PC-3 (cell line): ENCODE results near the gene CHST14. TPM values are rescaled to one million over a fixed set of nuclear protein-coding genes. Genes with fewer than 3 reads are reported as not detected.
A peak's percentile ranks its signal among the peaks of the same experiment; 100 is the strongest.

Experiments used
- ATAC-seq: fragments of 200-7000 bp; cut with Tn5 transposase; 2 replicates; pipeline ENCODE4 v1.9.1; 2020; ENCODE audit warnings: mild to moderate bottlenecking, moderate library complexity
- BruUV-seq: library from RNA; stranded (reverse); fragments of 400-500 nt; replicated peaks from 2 replicates; lab custom pipeline; 2021; lab: Mats Ljungman, UMichigan
- CTCF ChIA-PET: fragments of 300-600 bp; sonication (Branson Sonifier 250); formaldehyde crosslinking; loops from one replicate; lab custom pipeline; 2022; ENCODE audit warnings: antibody characterized with exemption; lab: Charles Lee
- POLR2A ChIA-PET: fragments of 300-600 bp; sonication (Branson Sonifier 250); formaldehyde crosslinking; loops from one replicate; lab custom pipeline; 2022; ENCODE audit warnings: antibody characterized with exemption; ENCODE audit not compliant: unreplicated experiment; lab: Charles Lee
- DNase-seq: peaks from one replicate; pipeline ENCODE4 v3.0.0-alpha.2; 2015
- H2AFZ ChIP-seq: fragments of 300-600 bp; sonication (generic); 2 replicates; pipeline ENCODE4 v1.6.0; 2016; ENCODE audit warnings: antibody characterized with exemption, low read length
- H3F3A ChIP-seq: fragments of 300-600 bp; sonication (generic); one replicate; pipeline ENCODE4 v1.6.0; 2017; ENCODE audit warnings: antibody characterized with exemption, low read length, control low read depth, mild to moderate bottlenecking; ENCODE audit not compliant: unreplicated experiment
- H3K27ac ChIP-seq: fragments of 300-600 bp; sonication (generic); 2 replicates; pipeline ENCODE4 v1.5.1; 2016; ENCODE audit warnings: mild to moderate bottlenecking, low read length
- H3K27me3 ChIP-seq: fragments of 300-600 bp; sonication (generic); 2 replicates; pipeline ENCODE4 v1.6.1; 2016; ENCODE audit warnings: low read length, mixed read lengths
- H3K36me3 ChIP-seq: fragments of 300-600 bp; sonication (generic); 2 replicates; pipeline ENCODE4 v1.6.1; 2016; ENCODE audit warnings: low read depth, mixed run types, low read length, mixed read lengths
- H3K4me1 ChIP-seq: fragments of 300-600 bp; sonication (generic); 2 replicates; pipeline ENCODE4 v1.5.1; 2016; ENCODE audit warnings: low read length; ENCODE audit not compliant: insufficient read depth
- H3K4me2 ChIP-seq: fragments of 300-600 bp; sonication (generic); 2 replicates; pipeline ENCODE4 v1.6.0; 2016; ENCODE audit warnings: low read length
- H3K4me3 ChIP-seq: fragments of 300-600 bp; sonication (generic); 2 replicates; pipeline ENCODE4 v1.5.1; 2016; ENCODE audit warnings: mild to moderate bottlenecking, low read length, mixed read lengths
- H3K79me2 ChIP-seq: fragments of 300-600 bp; sonication (generic); 2 replicates; pipeline ENCODE4 v1.6.1; 2017; ENCODE audit warnings: low read length, mixed read lengths
- H3K9ac ChIP-seq: fragments of 300-600 bp; sonication (generic); 2 replicates; pipeline ENCODE4 v1.6.0; 2016; ENCODE audit warnings: mild to moderate bottlenecking, low read length
- H3K9me2 ChIP-seq: fragments of 300-600 bp; sonication (generic); replicated peaks from 2 replicates; pipeline ENCODE4 v1.6.1; 2016; ENCODE audit warnings: mixed run types, low read length, mixed read lengths
- H3K9me3 ChIP-seq: fragments of 300-600 bp; sonication (generic); 2 replicates; pipeline ENCODE4 v1.6.1; 2016; ENCODE audit warnings: low read length, mixed read lengths
- H4K20me1 ChIP-seq: fragments of 300-600 bp; sonication (generic); 2 replicates; pipeline ENCODE4 v1.6.1; 2016; ENCODE audit warnings: low read length, mixed read lengths
- CTCF ChIP-seq: fragments of 300-600 bp; sonication (generic); conservative IDR thresholded peaks from 2 replicates; pipeline ENCODE4 v1.5.1; 2017; ENCODE audit warnings: antibody characterized with exemption, low read depth, mild to moderate bottlenecking, low read length
- EZH2 ChIP-seq: fragments of 300-600 bp; sonication (generic); IDR thresholded peaks from one replicate; pipeline ENCODE4 v1.6.1; 2017; ENCODE audit warnings: antibody characterized with exemption, mild to moderate bottlenecking, low read length; ENCODE audit not compliant: unreplicated experiment
- EZH2phosphoT487 ChIP-seq: fragments of 300-600 bp; sonication (generic); IDR thresholded peaks from 2 replicates; pipeline ENCODE4 v1.6.1; 2018; ENCODE audit warnings: mild to moderate bottlenecking, antibody characterized with exemption, low read length, borderline replicate concordance
- intact Hi-C: fragments of 100-400 bp; cut with micrococcal nuclease; formaldehyde crosslinking; loops from 2 replicates; pipeline ENCODE4 v1.9.0; 2023
- total RNA-seq: library from RNA; depleted of rRNA; stranded (reverse); fragments of >200 nt; gene quantifications from 2 replicates; pipeline ENCODE4 v1.2.3, GENCODE V29; 2014

CHST14 gene
- total RNA-seq, 1 experiment from 2014 or later = 13.0 TPM

- ATAC-seq = peak; percentile 6
Measured at GRCh38 chr15:40511093-40511471, 40.3 kb downstream of the CHST14 start.

GRCh38 chr15:40511472-40512133 is 40.8 kb downstream of the CHST14 start:
- intact Hi-C loops = loop anchor here (10.0 kb wide), 1 partner anchor 163 kb away; no protein-coding TSS in a partner anchor
- no peaks in the 10 kb centered on the region for H3K79me2 ChIP-seq
- no peak for TF ChIP-seq CTCF
- no peak for TF ChIP-seq EZH2phosphoT487
- no peak for TF ChIP-seq EZH2
- POLR2A ChIA-PET = no interaction called here
- peak overlapping the region; percentile 50 for H3K9ac ChIP-seq
- H3K4me3 ChIP-seq = peak overlapping the region; percentile 67
- H4K20me1 ChIP-seq = no peaks in the 10 kb centered on the region
- H3K4me2 ChIP-seq = peak overlapping the region; percentile 93
- H3F3A ChIP-seq = no peaks in the 10 kb centered on the region
- CTCF ChIA-PET = no interaction called here
- no peaks in the 10 kb centered on the region for H3K9me2 ChIP-seq
- peaks cover 14% of the 10 kb centered on the region for H3K4me1 ChIP-seq
- peak; percentile 70 for ATAC-seq
- BruUV-seq = no TSS peak
- peak overlapping the region; percentile 87 for H2AFZ ChIP-seq
- no peaks in the 10 kb centered on the region for H3K36me3 ChIP-seq
- no peaks in the 10 kb centered on the region for H3K9me3 ChIP-seq
- no peaks in the 10 kb centered on the region for H3K27me3 ChIP-seq
- no peak overlapping the region for H3K27ac ChIP-seq
- peak; percentile 72 for DNase-seq

More at GRCh38 chr15:40511093-40511471, 40.3 kb downstream of the CHST14 start:
- Histone ChIP-seq H3K27me3 (no peaks in the 10 kb centered on the region), H3K27ac (no peak overlapping the region), H3K4me2 (peak overlapping the region; percentile 93), H3K79me2 (no peaks in the 10 kb centered on the region), H3K4me3 (peak overlapping the region; percentile 67), H3K36me3 (no peaks in the 10 kb centered on the region), H3K4me1 (peaks cover 14% of the 10 kb centered on the region), H2AFZ (peak overlapping the region; percentile 87), H3K9me3 (no peaks in the 10 kb centered on the region), H4K20me1 (no peaks in the 10 kb centered on the region), H3K9ac (peak overlapping the region; percentile 50), H3K9me2 (no peaks in the 10 kb centered on the region), H3F3A (no peaks in the 10 kb centered on the region)
- ChIA-PET CTCF (no interaction called here), POLR2A (no interaction called here)
- no peak for DNase-seq
- no TSS peak for BruUV-seq
- intact Hi-C loops = loop anchor here (10.0 kb wide), 1 partner anchor 164 kb away; no protein-coding TSS in a partner anchor
- no peak for TF ChIP-seq EZH2phosphoT487
- TF ChIP-seq CTCF = no peak
- TF ChIP-seq EZH2 = no peak

GRCh38 chr15:40512440-40512839 is 41.7 kb downstream of the CHST14 start:
- ChIA-PET POLR2A (no interaction called here), CTCF (no interaction called here)
- no peak for TF ChIP-seq EZH2phosphoT487
- ATAC-seq (no peak), DNase-seq (no peak)
- peak overlapping the region; percentile 87; the same call in 1 of the 2 replicates for H2AFZ ChIP-seq
- no peak overlapping the region for H3K9ac ChIP-seq
- BruUV-seq = no TSS peak
- no peaks in the 10 kb centered on the region for H3K79me2 ChIP-seq
- no peaks in the 10 kb centered on the region for H3K9me3 ChIP-seq
- no peaks in the 10 kb centered on the region for H3K36me3 ChIP-seq
- H3F3A ChIP-seq = no peaks in the 10 kb centered on the region
- H3K27me3 ChIP-seq = no peaks in the 10 kb centered on the region
- H3K4me2 ChIP-seq = peak overlapping the region; percentile 93
- H3K9me2 ChIP-seq = no peaks in the 10 kb centered on the region
- peaks cover 10% of the 10 kb centered on the region; the same call in 1 of the 2 replicates for H3K4me1 ChIP-seq
- H4K20me1 ChIP-seq = no peaks in the 10 kb centered on the region
- intact Hi-C loops = loop anchor here (10.0 kb wide), 1 partner anchor 162 kb away; no protein-coding TSS in a partner anchor
- no peak overlapping the region for H3K4me3 ChIP-seq
- H3K27ac ChIP-seq = no peak overlapping the region
